HepG2 (cell line): ENCODE data around the gene ISLR. TPM values are rescaled to one million over a fixed set of nuclear protein-coding genes. Genes with fewer than 3 reads are reported as not detected.
A peak's percentile ranks its signal among the peaks of the same experiment; 100 is the strongest.

Experiments
- ATAC-seq: fragments of 200-7000 bp; cut with Tn5 transposase; 3 replicates; pipeline ENCODE4 v1.9.1; 2020; ENCODE audit warnings: mild to moderate bottlenecking, moderate library complexity
- BruUV-seq: library from RNA; stranded (reverse); fragments of 400-500 nt; replicated peaks from 2 replicates; lab custom pipeline; 2021; lab: Mats Ljungman, UMichigan
- CTCF ChIA-PET: fragments of 300-600 bp; formaldehyde crosslinking; extraction: SDS; loops from one replicate; lab custom pipeline; 2021; ENCODE audit warnings: low total read pairs, inconsistent platforms, low intra/inter-chr PET ratio; lab: Yijun Ruan, JAX
- POLR2A ChIA-PET: fragments of 350-600 bp; sonication (Branson Sonifier 250); formaldehyde crosslinking; loops from one replicate; lab custom pipeline; 2020; ENCODE audit warnings: antibody characterized with exemption, inconsistent platforms; lab: Yijun Ruan, JAX
- DNase-seq: peaks from one replicate; pipeline ENCODE4 v3.0.0-alpha.2; 2015; ENCODE audit warnings: low spot score
- FAIRE-seq: peaks from 3 replicates; lab custom pipeline; 2011; peaks lifted over from hg19 to GRCh38; lab: Jason Lieb, UNC
- H2AFZ ChIP-seq: one replicate; pipeline ENCODE4 v1.6.1; 2011; ENCODE audit warnings: low read length, inconsistent platforms
- H3K27ac ChIP-seq: fragments of 300-600 bp; 3 replicates; pipeline ENCODE4 v1.8.0; 2011; ENCODE audit warnings: mixed run types, mild to moderate bottlenecking, mixed read lengths, low read length, inconsistent platforms; ENCODE audit not compliant: insufficient read depth; ENCODE audit errors: extremely low read length
- H3K27me3 ChIP-seq, 2 experiments: fragments of 200-600 bp in 1 of 2; 2 replicates in 1 of 2; 3 replicates in 1 of 2; pipeline versions ENCODE4 v1.6.0 to v1.8.0; 2011; ENCODE audit warnings: low read length in 2 of 2, mild to moderate bottlenecking in 2 of 2, moderate library complexity in 2 of 2, inconsistent platforms in 1 of 2; ENCODE audit not compliant: insufficient read depth in 2 of 2, control insufficient read depth in 1 of 2
- H3K36me3 ChIP-seq, 2 experiments: fragments of 200-600 bp in 1 of 2; replicated peaks in 1 of 2; 2 replicates in 1 of 2; 3 replicates in 1 of 2; pipeline versions ENCODE4 v1.5.1 to v1.8.0; 2011; ENCODE audit warnings: low read length in 2 of 2, inconsistent platforms in 1 of 2; ENCODE audit not compliant: insufficient read depth in 2 of 2, control insufficient read depth in 1 of 2
- H3K4me1 ChIP-seq: 2 replicates; pipeline ENCODE4 v1.5.1; 2012; ENCODE audit warnings: low read length, inconsistent platforms; ENCODE audit not compliant: insufficient read depth
- H3K4me2 ChIP-seq: 2 replicates; pipeline ENCODE4 v1.6.0; 2011; ENCODE audit warnings: low read depth, low read length, inconsistent platforms
- H3K4me3 ChIP-seq, 3 experiments: fragments of 200-600 bp in 1 of 3; sonication (generic), shearing (Covaris generic) in 1 of 3; replicated peaks in 1 of 3; 2 replicates each; pipeline ENCODE4 v1.5.1; 2011 to 2016; ENCODE audit warnings: low read length in 3 of 3, inconsistent platforms in 2 of 3, low read depth in 2 of 3, mild to moderate bottlenecking in 2 of 3, control low read depth in 1 of 3, mixed read lengths in 1 of 3; ENCODE audit not compliant: insufficient read depth in 1 of 3
- H3K79me2 ChIP-seq: one replicate; pipeline ENCODE4 v1.6.1; 2011; ENCODE audit warnings: low read length, inconsistent platforms; ENCODE audit not compliant: insufficient read depth
- H3K9ac ChIP-seq: 2 replicates; pipeline ENCODE4 v1.6.0; 2011; ENCODE audit warnings: mild to moderate bottlenecking, low read depth, low read length, inconsistent platforms; ENCODE audit not compliant: insufficient read depth
- H3K9me3 ChIP-seq: 2 replicates; pipeline ENCODE4 v1.5.1; 2012; ENCODE audit warnings: mild to moderate bottlenecking, low read length
- H4K20me1 ChIP-seq: 2 replicates; pipeline ENCODE4 v1.6.0; 2011; ENCODE audit warnings: inconsistent platforms, mild to moderate bottlenecking, low read length, moderate library complexity; ENCODE audit not compliant: insufficient read depth
- CHD4 ChIP-seq: fragments of 200-600 bp; sonication (generic); IDR thresholded peaks from 2 replicates; pipeline ENCODE4 v1.7.0; 2017; ENCODE audit warnings: mild to moderate bottlenecking, low read length, borderline replicate concordance
- MAZ ChIP-seq, 2 experiments: sonication (generic) in 1 of 2; formaldehyde crosslinking in 1 of 2; IDR thresholded peaks; 2 replicates each; pipeline versions ENCODE4 v1.5.0 to v1.6.1; 2012 to 2020; ENCODE audit warnings: low read depth in 2 of 2, mild to moderate bottlenecking in 2 of 2, borderline replicate concordance in 1 of 2, improper control_type of control experiment in 1 of 2, low read length in 1 of 2, missing genetic modification reagents in 1 of 2, moderate library complexity in 1 of 2
- NR3C1 ChIP-seq: sonication (generic); formaldehyde crosslinking; IDR thresholded peaks from 2 replicates; pipeline ENCODE4 v1.4.0; 2020; ENCODE audit warnings: missing genetic modification reagents
- PBX3 ChIP-seq: sonication (generic); formaldehyde crosslinking; IDR thresholded peaks from 2 replicates; pipeline ENCODE4 v1.8.1; 2023; ENCODE audit warnings: missing genetic modification reagents, inconsistent platforms, borderline replicate concordance
- SMC3 ChIP-seq: IDR thresholded peaks from 2 replicates; pipeline ENCODE4 v1.6.1; 2011; ENCODE audit warnings: low read length, improper control_type of control experiment
- SNAPC5 ChIP-seq: sonication (generic); formaldehyde crosslinking; IDR thresholded peaks from 2 replicates; pipeline ENCODE4 v1.8.1; 2023; ENCODE audit warnings: mild to moderate bottlenecking, missing genetic modification reagents, borderline replicate concordance
- ZBTB20 ChIP-seq: sonication (generic); formaldehyde crosslinking; IDR thresholded peaks from 2 replicates; pipeline ENCODE4 v1.8.1; 2023; ENCODE audit warnings: missing genetic modification reagents, low read depth, mild to moderate bottlenecking, borderline replicate concordance
- ZBTB7A ChIP-seq: sonication (generic); formaldehyde crosslinking; IDR thresholded peaks from 2 replicates; pipeline ENCODE4 v1.8.0; 2022; ENCODE audit warnings: mild to moderate bottlenecking, missing genetic modification reagents
- ZFY ChIP-seq: sonication (generic); formaldehyde crosslinking; IDR thresholded peaks from 2 replicates; pipeline ENCODE4 v1.4.0; 2020; ENCODE audit warnings: missing genetic modification reagents
- ZNF274 ChIP-seq: sonication (generic); formaldehyde crosslinking; IDR thresholded peaks from 2 replicates; pipeline ENCODE4 v1.5.1; 2020; ENCODE audit warnings: mild to moderate bottlenecking, missing genetic modification reagents
- ZNF558 ChIP-seq: sonication (generic); formaldehyde crosslinking; IDR thresholded peaks from 2 replicates; pipeline ENCODE4 v1.9.0; 2022; ENCODE audit warnings: mild to moderate bottlenecking, missing genetic modification reagents, borderline replicate concordance
- ZNF570 ChIP-seq: sonication (generic); formaldehyde crosslinking; IDR thresholded peaks from 2 replicates; pipeline ENCODE4 v1.4.0; 2020; ENCODE audit warnings: mild to moderate bottlenecking, missing genetic modification reagents, borderline replicate concordance
- WGBS: methylation state at CpG from one replicate; pipeline ENCODE4 v1.1.6; 2017; ENCODE audit warnings: low lambda C conversion rate; 5-methylcytosine and 5-hydroxymethylcytosine counted together
- in situ Hi-C: cut with HindIII; loops from 2 replicates; pipeline ENCODE4 v1.10.0; 2017; ENCODE audit warnings: low pct_unique_long_range_greater_than_20kb; ENCODE audit not compliant: extremely low pct_ligation_motif_present
- intact Hi-C: fragments of 100-400 bp; cut with micrococcal nuclease; formaldehyde crosslinking; loops from one replicate; pipeline ENCODE4 v1.10.0; 2022; ENCODE audit not compliant: unreplicated experiment
- polyA plus RNA-seq, 8 experiments: library from polyadenylated mRNA; depleted of rRNA in 3 of 8; stranded (reverse) in 7 of 8; unstranded in 1 of 8; fragments of >200 nt; fragmentation: Illumina TruSeq in 4 of 8; extraction: Trizol in 4 of 8; gene quantifications; 2 replicates each; pipeline versions ENCODE4 v1.2.1 to v1.2.3, GENCODE V29; 2011 to 2016; ENCODE audit warnings: low read depth in 4 of 8, missing spikeins in 1 of 8, mixed read lengths in 1 of 8; ENCODE audit not compliant: insufficient read depth in 1 of 8
- total RNA-seq, 5 experiments: library from RNA; depleted of rRNA; stranded (reverse); fragments of >200 nt; fragmentation: Illumina TruSeq; extraction: Trizol; gene quantifications; 2 replicates each; pipeline ENCODE4 v1.2.3, GENCODE V29; 2016; ENCODE audit warnings: low read depth in 1 of 5
- TF ChIP-seq, protein P1 (sequence below): sonication (generic); formaldehyde crosslinking; IDR thresholded peaks from 2 replicates; pipeline ENCODE4 v1.5.1; 2020; ENCODE audit warnings: mild to moderate bottlenecking, missing genetic modification reagents, moderate library complexity
- TF ChIP-seq, protein P2 (sequence below): sonication (generic); formaldehyde crosslinking; IDR thresholded peaks from 2 replicates; pipeline ENCODE4 v1.5.0; 2020; ENCODE audit warnings: mild to moderate bottlenecking, missing genetic modification reagents, moderate library complexity

The ISLR gene
- total and polyA plus RNA-seq, 2 of the 13 experiments (the other 11 are each of a cell fraction or from before 2014, with no cell fraction given) = not detected

DNA sequence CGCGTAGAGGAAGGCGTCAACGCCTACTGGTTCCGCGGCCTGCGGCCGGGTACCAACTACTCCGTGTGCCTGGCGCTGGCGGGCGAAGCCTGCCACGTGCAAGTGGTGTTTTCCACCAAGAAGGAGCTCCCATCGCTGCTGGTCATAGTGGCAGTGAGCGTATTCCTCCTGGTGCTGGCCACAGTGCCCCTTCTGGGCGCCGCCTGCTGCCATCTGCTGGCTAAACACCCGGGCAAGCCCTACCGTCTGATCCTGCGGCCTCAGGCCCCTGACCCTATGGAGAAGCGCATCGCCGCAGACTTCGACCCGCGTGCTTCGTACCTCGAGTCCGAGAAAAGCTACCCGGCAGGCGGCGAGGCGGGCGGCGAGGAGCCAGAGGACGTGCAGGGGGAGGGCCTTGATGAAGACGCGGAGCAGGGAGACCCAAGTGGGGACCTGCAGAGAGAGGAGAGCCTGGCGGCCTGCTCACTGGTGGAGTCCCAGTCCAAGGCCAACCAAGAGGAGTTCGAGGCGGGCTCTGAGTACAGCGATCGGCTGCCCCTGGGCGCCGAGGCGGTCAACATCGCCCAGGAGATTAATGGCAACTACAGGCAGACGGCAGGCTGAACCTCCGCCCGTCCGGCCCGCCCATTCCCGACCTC is 39.0 kb upstream of the ISLR start (continued):
- no peak for TF ChIP-seq ZBTB20
- TF ChIP-seq SMC3 = no peak
- TF ChIP-seq, protein P1, sequence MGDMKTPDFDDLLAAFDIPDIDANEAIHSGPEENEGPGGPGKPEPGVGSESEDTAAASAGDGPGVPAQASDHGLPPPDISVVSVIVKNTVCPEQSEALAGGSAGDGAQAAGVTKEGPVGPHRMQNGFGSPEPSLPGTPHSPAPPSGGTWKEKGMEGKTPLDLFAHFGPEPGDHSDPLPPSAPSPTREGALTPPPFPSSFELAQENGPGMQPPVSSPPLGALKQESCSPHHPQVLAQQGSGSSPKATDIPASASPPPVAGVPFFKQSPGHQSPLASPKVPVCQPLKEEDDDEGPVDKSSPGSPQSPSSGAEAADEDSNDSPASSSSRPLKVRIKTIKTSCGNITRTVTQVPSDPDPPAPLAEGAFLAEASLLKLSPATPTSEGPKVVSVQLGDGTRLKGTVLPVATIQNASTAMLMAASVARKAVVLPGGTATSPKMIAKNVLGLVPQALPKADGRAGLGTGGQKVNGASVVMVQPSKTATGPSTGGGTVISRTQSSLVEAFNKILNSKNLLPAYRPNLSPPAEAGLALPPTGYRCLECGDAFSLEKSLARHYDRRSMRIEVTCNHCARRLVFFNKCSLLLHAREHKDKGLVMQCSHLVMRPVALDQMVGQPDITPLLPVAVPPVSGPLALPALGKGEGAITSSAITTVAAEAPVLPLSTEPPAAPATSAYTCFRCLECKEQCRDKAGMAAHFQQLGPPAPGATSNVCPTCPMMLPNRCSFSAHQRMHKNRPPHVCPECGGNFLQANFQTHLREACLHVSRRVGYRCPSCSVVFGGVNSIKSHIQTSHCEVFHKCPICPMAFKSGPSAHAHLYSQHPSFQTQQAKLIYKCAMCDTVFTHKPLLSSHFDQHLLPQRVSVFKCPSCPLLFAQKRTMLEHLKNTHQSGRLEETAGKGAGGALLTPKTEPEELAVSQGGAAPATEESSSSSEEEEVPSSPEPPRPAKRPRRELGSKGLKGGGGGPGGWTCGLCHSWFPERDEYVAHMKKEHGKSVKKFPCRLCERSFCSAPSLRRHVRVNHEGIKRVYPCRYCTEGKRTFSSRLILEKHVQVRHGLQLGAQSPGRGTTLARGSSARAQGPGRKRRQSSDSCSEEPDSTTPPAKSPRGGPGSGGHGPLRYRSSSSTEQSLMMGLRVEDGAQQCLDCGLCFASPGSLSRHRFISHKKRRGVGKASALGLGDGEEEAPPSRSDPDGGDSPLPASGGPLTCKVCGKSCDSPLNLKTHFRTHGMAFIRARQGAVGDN (CRISPR knock-in tag) = 0 out of 2 replicates have a peak, but pooled peaks have one; percentile 18
- TF ChIP-seq, all 625 proteins: peak for 5

DNA sequence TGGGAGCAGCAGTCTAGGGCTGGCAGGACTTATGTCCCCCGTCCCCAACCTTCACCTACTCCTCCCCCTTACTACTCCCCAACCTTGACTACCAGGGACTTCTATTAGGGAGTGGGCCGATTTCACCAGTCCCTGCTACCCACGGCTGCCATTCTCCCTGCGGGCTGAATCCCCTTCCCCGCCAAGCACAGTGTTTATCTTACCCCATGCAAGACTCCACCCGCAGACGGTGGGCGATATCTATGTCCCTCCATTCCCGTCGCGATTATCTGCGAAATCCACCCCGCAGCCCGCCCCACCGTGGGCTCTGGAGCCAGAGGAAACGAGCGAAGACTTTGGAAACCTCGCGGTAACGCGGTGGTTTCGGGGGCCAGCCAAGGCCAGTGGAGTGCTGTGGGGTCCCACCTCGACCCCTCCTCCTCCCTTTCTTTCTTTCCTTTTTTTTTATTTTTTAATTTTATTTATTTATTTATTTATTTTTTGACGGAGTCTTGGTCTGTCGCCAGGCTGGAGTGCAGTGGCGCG is 38.4 kb upstream of the ISLR start:
- Histone ChIP-seq H3K27ac (no peak overlapping the region), H3K4me1 (no peaks in the 10 kb centered on the region), H2AFZ (no peak overlapping the region), H3K36me3 (no peaks in the 10 kb centered on the region), H3K4me2 (no peak overlapping the region), H3K9me3 (no peaks in the 10 kb centered on the region), H3K9ac (no peak overlapping the region), H4K20me1 (0 out of 2 replicates have a peak, but pooled peaks cover 3% of the 10 kb centered on the region), H3K4me3 (no peak overlapping the region), H3K27me3 (peaks cover 16 to 52% of the 10 kb centered on the region in 2 experiments), H3K79me2 (no peaks in the 10 kb centered on the region)
- BruUV-seq = no TSS peak
- FAIRE-seq (no peak), DNase-seq (no peak), ATAC-seq (no peak)
- in situ Hi-C loops (no loop called here), intact Hi-C loops (no loop called here)
- ChIA-PET CTCF (no interaction called here), POLR2A (no interaction called here)
- TF ChIP-seq ZBTB7A (CRISPR knock-in tag) (no peak), NR3C1 (CRISPR knock-in tag) (no peak), ZNF274 (no peak), SNAPC5 (CRISPR knock-in tag) (no peak), ZNF570 (CRISPR knock-in tag) (no peak), ZNF558 (CRISPR knock-in tag) (no peak), PBX3 (no peak), MAZ (IDR thresholded peaks at IDR 0.05; ENCODE audit: borderline replicate concordance, low read depth, low read length) (no peak), MAZ (CRISPR knock-in tag; IDR thresholded peaks at IDR 0.05; ENCODE audit: low read depth) (no peak), ZFY (CRISPR knock-in tag) (no peak), CHD4 (no peak)
- TF ChIP-seq, protein P2, sequence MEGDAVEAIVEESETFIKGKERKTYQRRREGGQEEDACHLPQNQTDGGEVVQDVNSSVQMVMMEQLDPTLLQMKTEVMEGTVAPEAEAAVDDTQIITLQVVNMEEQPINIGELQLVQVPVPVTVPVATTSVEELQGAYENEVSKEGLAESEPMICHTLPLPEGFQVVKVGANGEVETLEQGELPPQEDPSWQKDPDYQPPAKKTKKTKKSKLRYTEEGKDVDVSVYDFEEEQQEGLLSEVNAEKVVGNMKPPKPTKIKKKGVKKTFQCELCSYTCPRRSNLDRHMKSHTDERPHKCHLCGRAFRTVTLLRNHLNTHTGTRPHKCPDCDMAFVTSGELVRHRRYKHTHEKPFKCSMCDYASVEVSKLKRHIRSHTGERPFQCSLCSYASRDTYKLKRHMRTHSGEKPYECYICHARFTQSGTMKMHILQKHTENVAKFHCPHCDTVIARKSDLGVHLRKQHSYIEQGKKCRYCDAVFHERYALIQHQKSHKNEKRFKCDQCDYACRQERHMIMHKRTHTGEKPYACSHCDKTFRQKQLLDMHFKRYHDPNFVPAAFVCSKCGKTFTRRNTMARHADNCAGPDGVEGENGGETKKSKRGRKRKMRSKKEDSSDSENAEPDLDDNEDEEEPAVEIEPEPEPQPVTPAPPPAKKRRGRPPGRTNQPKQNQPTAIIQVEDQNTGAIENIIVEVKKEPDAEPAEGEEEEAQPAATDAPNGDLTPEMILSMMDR = no peak
- 78% methylated on average over 27 of the region's 27 CpGs for WGBS
